Umbilical cord (tissue), 2 donors: Measurements from ENCODE around the gene STK32B. TPM values are rescaled to one million over a fixed set of nuclear protein-coding genes. Genes with fewer than 3 reads are reported as not detected.

Experiments
- DNase-seq: peaks from one replicate; pipeline ENCODE4 v3.0.0-alpha.2; 2015; ENCODE audit warnings: low spot score
- total RNA-seq: library from RNA; depleted of rRNA; stranded (reverse); fragments of >200 nt; gene quantifications from one replicate; pipeline ENCODE4 v1.2.3, GENCODE V29; 2014; ENCODE audit warnings: low replicate concordance; ENCODE audit not compliant: insufficient read depth

Gene STK32B
- total RNA-seq, 1 donor from 2014 or later, result 7.0 TPM

DNA sequence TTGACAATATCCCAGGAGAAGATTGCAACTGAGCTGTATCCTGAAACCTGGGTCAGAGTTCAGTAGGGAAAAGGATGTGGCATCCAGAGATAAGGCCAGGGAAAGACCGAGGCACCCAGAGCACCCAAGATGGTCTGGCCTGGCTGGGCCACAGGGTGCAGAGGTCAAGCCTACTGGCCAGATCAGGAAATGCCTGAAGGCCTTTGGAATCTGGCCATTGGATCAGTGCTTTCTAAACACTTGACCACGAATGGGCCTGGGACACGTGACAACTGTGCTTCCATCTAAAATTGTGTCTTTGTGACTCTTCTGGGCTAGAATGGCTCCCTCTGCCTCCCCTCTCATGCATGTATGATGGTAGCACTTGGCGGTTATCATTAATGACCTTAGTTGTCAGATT, 340.2 kb downstream of the STK32B start:
- no peak for DNase-seq

DNA sequence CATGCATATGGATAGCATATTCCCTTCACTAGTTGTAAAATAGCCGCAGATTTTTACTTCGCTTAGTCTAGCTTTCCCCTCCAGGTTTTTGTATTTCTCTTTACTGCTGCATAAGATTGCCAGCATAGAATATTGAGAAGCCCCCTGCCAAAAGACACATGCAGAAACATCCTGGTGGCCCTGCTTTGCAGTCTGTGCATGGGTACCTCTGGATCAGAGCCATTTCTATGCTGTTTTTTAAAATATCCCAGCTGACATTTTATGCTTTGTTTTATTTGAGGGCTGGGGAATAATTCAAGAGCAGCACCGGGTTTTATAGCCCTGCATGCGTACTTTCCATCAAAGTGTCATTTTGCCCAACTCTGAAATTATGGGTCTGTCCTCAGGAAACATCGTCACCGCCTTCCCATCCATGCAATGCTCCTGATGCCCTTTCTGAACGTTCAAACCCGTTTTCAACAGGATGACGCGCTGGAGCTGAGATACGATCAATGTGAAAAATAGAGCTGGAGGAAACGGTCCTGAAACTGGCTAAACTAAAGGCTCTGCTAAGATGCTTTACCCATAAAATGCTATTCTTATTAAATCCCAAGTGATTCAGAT, 342.7 kb downstream of the STK32B start:
- DNase-seq, result no peak

DNA sequence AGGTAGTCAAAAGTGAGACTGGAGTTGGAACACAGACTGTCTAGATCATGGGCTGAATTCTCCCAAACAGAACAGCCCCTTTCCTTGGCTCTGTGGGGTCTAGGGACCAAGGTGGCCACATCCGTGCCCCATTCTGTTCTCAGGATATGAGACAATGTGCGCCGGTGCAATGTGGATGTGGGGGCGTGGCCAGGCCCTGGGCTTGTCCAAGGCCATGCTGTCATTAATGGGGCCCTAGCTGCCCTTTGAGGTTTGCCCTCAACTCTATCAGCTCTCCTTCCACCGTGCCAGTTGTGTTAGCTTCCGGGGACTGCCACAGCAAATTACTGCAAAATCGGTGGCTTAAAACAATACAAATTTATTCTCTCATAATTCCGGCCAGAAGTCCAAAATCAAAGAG, 344.5 kb downstream of the STK32B start:
- no peak for DNase-seq

DNA sequence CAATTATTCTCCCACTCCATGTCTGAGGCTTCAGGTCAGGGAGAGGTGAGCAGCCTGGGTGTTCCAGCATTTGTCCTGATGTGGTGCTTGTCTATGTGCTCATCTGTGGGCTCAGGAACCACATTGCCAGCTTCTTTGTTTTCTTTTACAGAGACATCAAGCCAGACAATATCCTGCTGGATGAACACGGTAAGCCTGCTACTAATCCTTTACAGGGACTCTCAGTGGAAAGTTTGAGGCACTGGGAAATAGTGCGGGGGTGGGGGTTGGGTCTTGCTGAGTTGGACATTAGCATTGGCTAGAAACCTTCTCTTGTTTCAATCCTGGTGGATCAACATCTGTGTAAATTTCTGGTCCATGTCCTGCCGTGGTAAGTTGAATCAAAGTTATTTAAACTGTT, 346.8 kb downstream of the STK32B start:
- peak; percentile 42 for DNase-seq

DNA sequence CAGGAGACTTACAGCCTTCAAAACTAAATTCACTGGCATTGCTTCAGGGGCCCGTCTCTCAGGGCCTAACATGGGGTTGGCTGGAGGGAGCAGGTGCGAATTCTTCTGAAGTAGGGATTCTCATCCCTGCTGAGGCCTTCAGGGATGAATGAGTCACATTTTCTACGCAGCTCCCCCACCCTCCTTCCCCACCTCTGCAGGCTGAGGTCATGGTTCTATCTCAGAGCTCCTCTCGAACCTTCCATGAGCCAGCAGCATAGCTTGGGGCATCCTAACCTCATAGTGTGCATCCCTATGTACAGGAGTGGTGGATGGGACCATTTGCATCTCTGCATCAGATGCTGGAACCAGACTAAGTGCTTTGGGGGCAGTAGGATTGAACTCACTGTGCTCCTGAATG, 347.8 kb downstream of the STK32B start:
- DNase-seq, result no peak

DNA sequence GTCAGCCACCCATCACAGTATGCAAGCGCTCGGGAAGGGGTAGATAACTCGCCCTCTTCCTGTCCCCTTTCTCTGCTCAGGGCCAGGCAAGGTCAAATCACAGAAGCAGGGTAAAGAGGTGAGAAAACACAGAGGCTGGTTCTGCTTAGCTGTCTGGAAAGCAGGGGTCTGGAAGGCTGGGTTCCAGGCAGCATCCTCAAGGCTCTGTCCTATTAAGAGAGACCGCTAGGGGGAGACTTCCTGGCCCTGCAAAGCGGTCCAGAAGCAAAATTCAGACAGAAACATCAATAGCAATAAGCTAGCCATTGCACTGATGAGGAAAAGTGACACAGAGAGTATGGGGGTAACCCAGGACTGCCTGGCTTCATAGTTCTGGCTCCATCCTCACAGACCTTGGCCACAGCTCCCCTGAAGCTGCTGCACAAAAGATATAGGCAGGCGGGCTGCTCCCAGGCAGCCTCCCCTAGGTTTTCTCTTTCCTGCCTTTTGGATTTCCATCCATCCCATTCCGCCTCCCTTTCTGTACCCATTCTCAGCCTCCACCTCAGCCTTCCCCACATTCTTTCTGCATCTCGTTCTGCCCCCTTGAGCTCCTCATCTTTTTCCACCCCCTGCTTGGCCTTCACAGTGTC, 348.6 kb downstream of the STK32B start:
- peak; percentile 18 for DNase-seq

DNA sequence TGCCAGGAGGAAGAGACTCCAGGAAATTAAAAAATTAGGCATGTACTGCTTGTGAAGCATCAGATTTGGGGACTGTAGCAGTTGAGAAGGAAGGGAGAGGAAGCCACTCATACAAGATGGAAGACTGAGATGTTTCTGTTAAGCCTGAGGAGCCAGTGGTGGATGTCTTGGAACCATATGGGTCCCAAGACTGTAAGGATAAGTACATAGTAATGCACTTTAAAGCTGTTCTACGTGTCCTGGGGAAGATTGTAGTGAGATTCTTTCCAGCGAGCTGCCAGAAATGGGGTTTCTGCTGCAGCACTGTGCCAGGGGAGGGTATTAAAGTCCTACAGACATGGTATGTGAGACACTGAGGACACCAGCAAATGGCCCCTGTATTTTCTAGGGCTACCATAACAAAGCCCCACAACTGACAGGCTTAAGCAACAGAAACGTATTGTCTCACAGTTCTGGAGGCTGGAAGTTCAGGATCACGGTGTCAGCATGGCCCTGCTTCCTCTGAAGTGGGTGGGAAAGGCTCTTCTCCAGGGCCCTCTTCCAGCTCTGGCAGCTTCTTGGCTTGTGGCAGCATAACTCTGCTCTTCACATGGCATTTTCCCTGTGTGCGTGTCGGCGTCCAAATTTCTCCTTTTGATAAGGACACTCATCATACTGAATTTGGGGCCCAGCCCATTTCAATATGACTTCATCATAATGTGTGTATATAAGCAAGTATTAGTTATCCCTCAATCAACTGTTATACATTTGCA, 352.6 kb downstream of the STK32B start:
- DNase-seq, result no peak

DNA sequence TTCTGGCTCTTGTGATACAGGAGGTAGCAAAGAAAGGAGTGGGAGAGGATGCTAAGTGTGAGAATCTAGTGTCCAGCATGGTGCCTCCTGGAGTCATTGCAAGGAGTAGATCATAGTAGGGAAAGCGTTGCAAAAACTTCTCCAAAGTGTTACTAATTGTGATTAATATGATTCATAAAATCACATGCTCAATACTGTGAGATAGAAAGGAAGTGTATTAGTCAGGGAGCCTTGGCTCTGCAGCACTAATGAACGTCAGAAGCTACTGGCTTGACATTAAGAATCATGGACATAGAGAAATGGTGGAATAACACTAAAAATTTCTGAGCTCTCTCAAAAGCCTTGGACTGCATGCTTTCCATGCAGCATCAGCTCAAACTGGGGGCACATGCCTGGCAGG, 358.0 kb downstream of the STK32B start:
- DNase-seq, result no peak

DNA sequence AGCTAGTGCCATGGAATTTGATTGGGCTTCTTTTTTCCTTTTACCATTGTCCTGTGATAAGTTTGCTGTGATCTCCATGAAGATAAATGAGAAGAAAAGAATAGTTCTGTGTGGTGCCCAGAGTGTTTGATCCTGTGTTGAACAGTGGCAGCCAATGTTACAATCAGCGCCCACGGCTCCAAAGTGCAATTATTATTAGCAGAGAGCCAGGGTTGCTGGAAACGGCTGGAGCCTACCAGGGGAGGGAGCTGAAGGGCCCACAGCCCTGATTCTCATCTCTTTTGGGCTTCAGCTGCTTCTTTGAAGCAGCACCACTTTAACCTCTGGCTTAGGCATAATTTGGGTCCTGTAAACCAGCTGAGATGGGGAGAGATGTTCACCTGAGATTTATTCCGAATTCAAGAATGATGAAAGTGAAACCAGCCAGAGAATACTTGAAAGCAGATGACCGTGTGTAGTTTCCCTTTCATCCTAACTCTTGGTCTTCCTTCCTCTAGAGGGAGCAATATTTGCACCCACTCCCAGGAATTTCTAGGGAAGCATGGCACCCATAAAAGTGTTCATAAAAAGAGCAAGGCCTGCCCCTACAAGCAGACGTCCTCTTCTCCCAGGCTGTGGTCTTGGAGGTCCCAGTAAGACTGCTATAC, 358.8 kb downstream of the STK32B start:
- no peak for DNase-seq

DNA sequence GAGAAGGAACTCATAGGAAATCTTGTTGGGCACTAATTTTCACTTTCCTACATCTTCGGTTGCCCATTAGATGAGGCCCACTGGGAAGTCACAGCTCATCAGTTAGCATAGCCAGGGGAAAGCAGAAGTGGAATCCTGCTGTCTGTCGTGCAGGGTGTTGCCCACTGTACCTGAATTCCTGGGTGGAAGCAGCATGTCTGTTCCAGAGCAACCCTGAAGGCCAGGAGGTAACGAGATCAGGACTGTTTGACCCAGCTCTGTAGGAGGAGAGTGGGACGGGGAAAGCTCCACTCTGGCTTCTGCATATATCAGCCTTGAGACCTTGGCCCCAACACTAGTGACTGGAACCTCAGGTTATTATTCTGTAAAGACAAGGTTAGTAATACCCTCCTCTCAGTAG, 361.0 kb downstream of the STK32B start:
- DNase-seq, result no peak

DNA sequence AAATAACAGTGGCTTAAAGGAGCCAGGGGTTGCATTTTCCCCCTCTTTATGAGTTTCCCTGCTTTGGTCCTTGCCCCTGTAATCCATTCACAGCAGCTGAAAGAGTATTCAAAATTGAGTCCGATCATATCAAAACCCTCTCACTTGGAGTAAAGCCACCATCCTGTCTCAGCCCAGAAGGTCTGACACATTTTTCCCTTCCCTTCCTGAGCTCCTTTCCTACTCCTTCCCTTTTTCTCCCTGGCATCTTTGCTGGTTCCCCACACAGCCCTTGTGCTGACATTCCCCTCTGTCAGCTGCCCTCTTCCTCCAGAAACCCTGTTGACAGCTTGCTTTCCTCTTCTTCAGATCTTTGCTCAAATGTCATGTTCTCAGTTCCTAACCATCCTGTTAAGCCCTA, 361.5 kb downstream of the STK32B start:
- no peak for DNase-seq

DNA sequence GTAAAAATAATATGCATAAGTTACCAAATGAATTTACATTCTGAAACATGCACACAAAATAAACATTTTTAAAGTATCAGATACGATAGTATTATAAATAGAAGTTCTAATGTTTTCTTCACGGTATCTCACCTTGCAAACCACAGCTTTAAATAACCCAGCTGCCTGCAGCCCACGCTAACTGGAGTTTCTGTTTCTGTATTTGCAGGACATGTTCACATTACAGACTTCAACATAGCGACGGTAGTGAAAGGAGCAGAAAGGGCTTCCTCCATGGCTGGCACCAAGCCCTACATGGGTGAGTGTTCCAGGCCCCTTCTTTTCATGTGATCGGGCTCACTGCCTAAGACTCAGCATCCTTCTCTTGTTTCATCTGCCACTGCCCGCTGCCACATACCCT, 365.4 kb downstream of the STK32B start:
- DNase-seq, result no peak

DNA sequence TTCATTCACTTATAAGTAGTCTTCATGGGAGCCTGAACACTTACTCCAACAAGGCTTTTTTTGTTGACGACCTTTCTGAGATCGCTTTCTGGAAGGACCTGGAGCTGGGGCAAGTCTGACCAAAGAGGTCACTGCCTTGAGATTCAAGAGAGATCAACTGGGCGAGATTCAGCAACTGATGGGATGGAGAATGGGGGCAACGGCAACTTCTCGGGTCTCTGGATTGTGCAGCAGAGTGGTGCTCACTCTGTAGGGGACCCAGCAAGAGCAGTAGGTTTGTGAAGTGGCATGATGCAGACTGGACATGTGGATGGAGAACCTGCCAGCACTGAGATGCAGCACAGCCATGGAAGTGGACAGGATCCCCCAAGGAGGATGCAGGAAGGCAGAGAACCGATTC, 369.0 kb downstream of the STK32B start:
- DNase-seq, result no peak

DNA sequence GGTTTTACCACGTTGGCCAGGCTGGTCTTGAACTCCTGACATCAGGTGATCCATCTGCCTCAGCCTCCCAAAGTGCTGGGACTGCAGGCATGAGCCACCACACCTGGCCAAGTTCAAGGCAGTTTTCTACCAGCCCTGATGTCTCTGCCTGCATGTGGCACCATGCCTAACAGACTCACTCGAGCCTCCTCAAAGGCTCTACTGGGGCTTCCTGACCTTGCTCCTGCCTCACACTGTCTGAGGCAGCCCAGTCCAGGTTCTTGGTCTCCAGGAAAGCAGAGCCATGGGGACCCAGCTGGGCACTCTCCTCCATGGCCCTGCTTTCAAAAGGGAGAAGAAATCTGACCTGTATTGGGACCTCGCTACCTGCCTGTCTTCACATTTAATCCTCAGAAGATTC, 370.1 kb downstream of the STK32B start:
- no peak for DNase-seq

DNA sequence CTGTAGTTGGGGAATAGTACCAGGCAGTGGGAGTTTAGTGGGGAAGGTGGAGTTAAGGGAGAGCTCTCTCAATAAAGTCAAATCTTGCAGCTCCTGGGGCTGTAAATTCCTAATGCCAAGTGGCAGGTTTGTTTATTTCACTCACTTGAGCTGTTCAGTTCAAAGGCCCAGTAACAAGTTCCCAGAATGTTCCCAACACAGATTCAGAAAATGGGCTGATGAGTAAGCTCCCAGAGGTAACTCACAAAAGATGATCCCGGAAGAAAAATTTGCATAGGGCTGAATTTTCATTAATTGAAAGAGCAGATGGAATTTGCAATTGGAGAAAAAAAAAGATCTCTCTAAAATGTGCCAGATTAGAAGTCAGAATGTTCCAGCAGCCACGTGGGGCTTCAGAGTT, 370.9 kb downstream of the STK32B start:
- DNase-seq, result no peak

DNA sequence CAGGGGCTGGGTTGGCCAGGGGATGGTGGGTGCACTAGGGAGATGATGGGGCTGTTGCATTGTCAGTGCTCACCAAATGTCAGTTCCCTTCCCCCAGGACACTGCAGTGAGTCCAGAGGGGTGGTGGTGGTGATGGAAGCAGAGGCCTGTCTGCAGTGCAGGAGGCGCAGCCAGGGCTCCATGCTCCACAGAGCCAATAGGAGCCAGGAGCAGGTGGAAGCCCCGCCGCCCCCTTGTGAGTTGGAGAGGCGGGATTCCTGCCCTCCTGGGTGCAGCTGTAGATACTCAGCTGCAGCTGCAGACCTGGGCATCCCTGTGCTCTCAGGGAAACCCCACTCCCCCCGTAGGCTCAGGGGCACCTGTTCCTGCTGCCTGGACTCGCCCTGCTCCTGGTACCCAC, 372.4 kb downstream of the STK32B start:
- no peak for DNase-seq

DNA sequence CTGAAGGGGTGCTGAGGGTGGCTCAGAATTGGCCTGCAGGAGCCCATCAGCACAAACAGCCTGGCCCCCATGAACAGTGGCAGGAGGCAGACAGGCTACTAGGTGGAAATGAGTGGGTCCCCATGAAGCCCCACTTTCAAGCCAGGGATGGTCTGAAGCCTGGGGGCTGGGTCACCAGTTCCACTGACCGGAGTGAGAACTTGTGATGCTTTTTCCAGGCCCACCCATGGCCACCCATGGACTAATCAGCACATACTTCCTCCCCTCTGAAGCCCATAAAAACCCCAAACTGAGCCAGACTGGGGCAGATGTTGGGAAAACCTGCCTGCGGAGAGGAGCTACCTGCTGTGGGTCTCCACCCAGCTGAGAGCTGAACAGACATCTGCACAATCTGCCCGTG, 372.9 kb downstream of the STK32B start:
- DNase-seq, result no peak

DNA sequence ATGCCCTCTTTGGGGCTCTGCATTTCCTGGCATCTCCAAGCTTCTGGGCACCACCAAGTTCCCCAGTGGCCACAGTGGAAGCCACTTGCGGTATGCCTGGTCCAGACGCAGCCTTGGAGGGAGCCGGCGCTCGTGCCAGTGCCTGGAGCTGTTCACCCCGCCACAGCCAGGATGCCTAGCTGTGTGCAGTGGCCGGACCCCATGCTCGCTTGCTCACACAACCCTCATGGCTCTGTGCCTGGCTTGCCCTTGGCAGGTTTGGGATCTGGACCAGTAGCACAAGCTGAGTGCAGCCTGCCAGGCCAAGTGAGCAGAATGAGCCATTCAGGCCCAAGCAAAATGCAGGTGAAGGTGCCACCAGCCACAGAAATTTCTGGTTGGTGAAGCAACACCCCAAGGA, 373.6 kb downstream of the STK32B start:
- DNase-seq, result no peak

DNA sequence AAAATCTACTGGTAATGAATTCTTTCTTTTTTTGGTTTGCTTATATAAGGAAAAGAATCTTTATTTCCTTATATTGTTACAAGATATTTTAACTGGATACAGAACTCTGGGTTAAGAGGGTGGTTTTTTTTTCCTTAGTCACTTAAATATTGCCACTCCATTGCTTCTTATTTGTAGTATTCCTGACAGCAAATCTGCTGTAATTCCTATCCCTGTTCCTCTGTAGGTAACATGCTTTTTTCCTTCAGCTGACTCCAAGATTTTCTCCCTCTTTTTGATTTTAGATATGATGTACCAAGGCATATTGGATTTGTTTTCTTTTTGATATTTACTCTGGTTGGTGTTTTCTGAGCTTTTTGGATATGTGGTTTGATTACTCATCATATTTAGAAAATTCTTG, 378.5 kb downstream of the STK32B start:
- no peak for DNase-seq

DNA sequence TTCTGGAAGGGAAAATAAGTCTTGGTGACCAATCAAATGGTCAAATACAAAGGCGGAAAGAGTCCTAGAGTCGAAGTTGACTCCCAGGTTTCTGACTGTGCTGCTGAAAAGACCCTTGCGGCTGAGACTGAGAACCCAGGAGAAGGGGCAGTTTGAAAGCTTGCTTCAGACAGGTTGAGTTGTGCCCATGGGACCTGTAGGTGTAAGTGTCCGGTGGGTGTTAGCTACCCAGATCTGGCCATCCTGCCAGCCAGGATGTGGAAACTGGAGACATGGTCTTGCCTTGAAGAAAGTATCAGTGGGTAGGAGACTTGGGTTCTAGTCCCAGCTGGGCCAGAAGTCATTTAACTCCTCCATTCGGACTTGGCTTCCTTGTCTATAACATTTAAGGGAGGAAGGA, 381.9 kb downstream of the STK32B start:
- DNase-seq, result no peak

DNA sequence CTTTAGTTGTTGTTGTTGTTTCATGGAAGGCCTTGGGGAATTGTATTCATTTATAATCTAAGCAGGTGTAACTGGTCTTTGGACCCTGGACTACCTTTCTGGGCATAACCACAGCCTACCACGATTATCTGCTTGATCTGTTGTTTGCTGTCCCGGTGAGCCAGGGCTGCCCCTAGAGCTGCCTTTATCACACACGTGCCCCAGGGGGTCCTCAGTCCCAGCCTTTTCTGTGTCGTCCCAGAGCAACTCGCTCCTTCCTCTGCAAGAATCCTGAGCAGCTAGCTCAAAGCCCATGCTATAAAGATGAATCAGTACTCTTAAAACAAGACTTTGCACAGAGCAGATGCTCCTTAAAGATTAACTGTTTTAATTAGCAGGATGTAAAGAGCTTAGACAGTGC, 383.9 kb downstream of the STK32B start:
- DNase-seq, result no peak

DNA sequence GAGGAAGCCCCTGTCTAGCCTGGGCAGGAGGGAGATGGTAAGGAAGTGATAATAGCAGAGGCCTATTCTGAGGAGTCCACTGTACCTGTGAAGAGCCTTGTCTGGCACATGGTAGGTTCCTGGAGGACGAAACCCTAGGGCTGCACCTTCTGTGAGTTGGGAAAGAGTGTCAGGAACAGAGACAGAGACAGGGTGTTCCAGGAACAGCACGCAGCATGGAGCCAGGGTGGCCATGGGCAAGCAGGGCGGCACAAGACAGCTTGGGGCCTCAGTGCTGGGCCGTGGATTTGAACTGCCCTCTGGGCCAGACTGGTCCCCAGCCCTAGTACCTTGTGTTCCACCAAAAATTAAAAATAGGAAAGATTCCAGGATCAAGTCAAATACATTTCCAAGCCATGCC, 384.5 kb downstream of the STK32B start:
- DNase-seq, result no peak
